Measurements from ENCODE around the gene RAB3GAP1. TPM values are rescaled to one million over a fixed set of nuclear protein-coding genes. Genes with fewer than 3 reads are reported as not detected.

The RAB3GAP1 gene
- total and polyA plus RNA-seq, 2 of the 4 experiments (the other 2 are of a cell fraction), result 21.2 to 65.8 TPM

DNA sequence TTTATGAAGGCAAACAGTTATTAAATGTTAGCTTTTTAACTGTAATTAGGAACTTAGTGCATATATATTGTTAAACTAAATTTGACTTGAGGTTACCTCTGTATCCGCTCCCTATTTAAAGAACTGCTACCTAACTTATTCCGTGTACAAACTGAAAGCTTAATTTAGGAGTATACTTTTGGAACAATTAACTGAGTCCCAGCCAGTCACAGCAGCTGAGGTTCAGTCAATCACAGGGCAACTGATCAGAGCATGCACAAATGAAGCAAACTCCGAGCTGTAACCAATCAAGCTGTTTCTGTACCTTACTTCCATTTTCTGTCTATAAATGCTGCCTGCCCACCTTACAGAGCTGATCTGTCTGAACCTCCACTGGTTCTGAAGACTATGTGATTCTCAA is 61.2 kb downstream of the RAB3GAP1 start:
- Histone ChIP-seq H2BK15ac (ENCODE audit: low read depth, low read length) (no peak overlapping the region), H3K4ac (ENCODE audit: low read depth, low read length) (no peak overlapping the region), H3K4me3 (ENCODE audit: insufficient read depth, low read depth, low read length) (no peak overlapping the region), H3K9me3 (ENCODE audit: control insufficient read depth, insufficient read depth, low read length) (no peaks in the 10 kb centered on the region), H3K27ac (ENCODE audit: insufficient read depth, low read length) (no peak overlapping the region), H3K4me2 (ENCODE audit: low read depth, low read length) (no peak overlapping the region), H2BK20ac (ENCODE audit: low read depth, low read length) (no peak overlapping the region), H3K4me1 (ENCODE audit: control insufficient read depth, insufficient read depth, low read length) (no peaks in the 10 kb centered on the region; the same call in 1 of the 2 replicates), H3K56ac (ENCODE audit: extremely low read depth, insufficient read depth, low read length) (no peak overlapping the region), H4K20me1 (ENCODE audit: insufficient read depth, low read length) (no peaks in the 10 kb centered on the region), H3K23ac (ENCODE audit: low read depth, low read length) (no peak overlapping the region), H2BK5ac (ENCODE audit: low read depth, low read length, poor library complexity, severe bottlenecking) (no peak overlapping the region), H4K5ac (ENCODE audit: low read depth, low read length) (no peak overlapping the region), H3K79me1 (ENCODE audit: low read depth in 1 of 2, low read length in 2 of 2) (peaks cover 12 to 15% of the 10 kb centered on the region in 2 experiments), H3K9me1 (ENCODE audit: insufficient read depth, low read length) (no peaks in the 10 kb centered on the region; the same call in 1 of the 2 replicates), H2AFZ (replicated peaks; ENCODE audit: low read length, poor library complexity) (no peak overlapping the region), H4K8ac (ENCODE audit: low read depth in 2 of 2, low read length in 2 of 2) (no peak overlapping the region), H3K9ac (ENCODE audit: low read depth, low read length) (no peak overlapping the region), H3K27me3 (ENCODE audit: control insufficient read depth, insufficient read depth, low read length) (no peaks in the 10 kb centered on the region), H3K14ac (replicated peaks; ENCODE audit: low read depth, low read length) (no peak overlapping the region), H2BK120ac (ENCODE audit: low read depth, low read length) (no peak overlapping the region), H4K91ac (ENCODE audit: insufficient read depth, low read depth, low read length) (no peak overlapping the region), H3K36me3 (ENCODE audit: control insufficient read depth, insufficient read depth, low read length) (peaks cover 12% of the 10 kb centered on the region), H2AK9ac (replicated peaks; ENCODE audit: low read depth, low read length, poor library complexity) (no peak overlapping the region), H2AK5ac (ENCODE audit: low read depth, low read length) (no peak overlapping the region), H3K18ac (ENCODE audit: low read depth, low read length) (no peak overlapping the region)
- TF ChIP-seq CEBPB (IDR thresholded peaks at IDR 0.05; ENCODE audit: low read depth, low read length) (no peak), MAFK (IDR thresholded peaks at IDR 0.05; ENCODE audit: low read depth, low read length) (no peak), MXI1 (IDR thresholded peaks at IDR 0.05; ENCODE audit: borderline replicate concordance, low read depth, low read length) (no peak), SMC3 (IDR thresholded peaks at IDR 0.05; ENCODE audit: low read depth, low read length) (no peak), NFE2L2 (IDR thresholded peaks at IDR 0.05; ENCODE audit: low read depth, low read length) (no peak), BHLHE40 (IDR thresholded peaks at IDR 0.05; ENCODE audit: low read depth, low read length) (no peak), FOS (IDR thresholded peaks at IDR 0.05; ENCODE audit: low read depth, low read length) (no peak)
- TF ChIP-seq, protein P1, sequence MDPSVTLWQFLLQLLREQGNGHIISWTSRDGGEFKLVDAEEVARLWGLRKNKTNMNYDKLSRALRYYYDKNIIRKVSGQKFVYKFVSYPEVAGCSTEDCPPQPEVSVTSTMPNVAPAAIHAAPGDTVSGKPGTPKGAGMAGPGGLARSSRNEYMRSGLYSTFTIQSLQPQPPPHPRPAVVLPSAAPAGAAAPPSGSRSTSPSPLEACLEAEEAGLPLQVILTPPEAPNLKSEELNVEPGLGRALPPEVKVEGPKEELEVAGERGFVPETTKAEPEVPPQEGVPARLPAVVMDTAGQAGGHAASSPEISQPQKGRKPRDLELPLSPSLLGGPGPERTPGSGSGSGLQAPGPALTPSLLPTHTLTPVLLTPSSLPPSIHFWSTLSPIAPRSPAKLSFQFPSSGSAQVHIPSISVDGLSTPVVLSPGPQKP (IDR thresholded peaks at IDR 0.05; ENCODE audit: borderline replicate concordance, low read depth, low read length), result no peak
- POLR2A ChIA-PET (ENCODE audit: unreplicated experiment), result no interaction called here
- dilution Hi-C loops (cut with HindIII; ENCODE audit: low sequenced_read_pairs, unreplicated experiment), result no loop called here
- no CpG with 5 or more reads among the region's 3 CpGs for WGBS, 2 experiments (ENCODE audit: extremely low coverage in 2 of 2, insufficient read length in 1 of 2)
- no peak for ATAC-seq (ENCODE audit: low read depth)
- BruUV-seq (replicated peaks), result no TSS peak
- in situ Hi-C loops (cut with MboI; ENCODE audit: low sequenced_read_pairs), result no loop called here
- CTCF ChIA-PET, result interaction anchor here (0.6 to 0.7 kb wide), 2 partner anchors 25 to 1243 kb away, joined by 3 to 7 read pairs; no protein-coding TSS in a partner anchor
- intact Hi-C loops (cut with micrococcal nuclease), result no loop called here
- DNase-seq, result no peak
